B cell (primary cell): Measurements from ENCODE around the gene C8A. TPM values are rescaled to one million over a fixed set of nuclear protein-coding genes. Genes with fewer than 3 reads are reported as not detected.

Experiments
- ATAC-seq: fragments of 200-7000 bp; cut with Tn5 transposase; one replicate; pipeline ENCODE4 v1.10.0; 2021; ENCODE audit warnings: low read depth, mild to moderate bottlenecking, moderate number of reproducible peaks, moderate library complexity
- CTCF ChIA-PET: fragments of 350-600 bp; sonication (Branson Sonifier 250); formaldehyde crosslinking; loops from one replicate; lab custom pipeline; 2021; ENCODE audit warnings: antibody characterized with exemption, inconsistent platforms; lab: Charles Lee
- POLR2A ChIA-PET: fragments of 350-600 bp; sonication (Branson Sonifier 250); formaldehyde crosslinking; loops from one replicate; lab custom pipeline; 2021; ENCODE audit warnings: antibody characterized with exemption; lab: Charles Lee
- DNase-seq: peaks from one replicate; pipeline ENCODE4 v3.0.0; 2013
- H2AFZ ChIP-seq: 2 replicates; pipeline ENCODE4 v1.6.1; 2012; ENCODE audit warnings: mild to moderate bottlenecking, low read depth, low read length; ENCODE audit not compliant: insufficient read depth, poor library complexity, severe bottlenecking
- H3K27ac ChIP-seq, 2 donors: 1 replicate in 1 of 2; 2 replicates in 1 of 2; pipeline ENCODE4 v1.5.1; 2012 to 2013; ENCODE audit warnings: low read length in 2 of 2, mild to moderate bottlenecking in 2 of 2, moderate library complexity in 1 of 2
- H3K27me3 ChIP-seq, 4 experiments: fragments of 200-600 bp in 1 of 4; sonication (generic) in 1 of 4; replicated peaks in 1 of 4; 1 replicate in 2 of 4; 2 replicates in 2 of 4; pipeline versions ENCODE4 v1.6.1 to v1.7.0; 2013 to 2016; ENCODE audit warnings: low read length in 3 of 4, mild to moderate bottlenecking in 2 of 4, mixed read lengths in 1 of 4, moderate library complexity in 1 of 4; ENCODE audit not compliant: insufficient read depth in 4 of 4, control insufficient read depth in 3 of 4; ENCODE audit errors: control extremely low read depth in 1 of 4
- H3K36me3 ChIP-seq, 2 experiments: replicated peaks in 1 of 2; 1 replicate in 1 of 2; 2 replicates in 1 of 2; pipeline versions ENCODE4 v1.6.1 to v1.7.1; 2013; ENCODE audit warnings: low read length in 1 of 2; ENCODE audit not compliant: insufficient read depth in 2 of 2, control insufficient read depth in 1 of 2; ENCODE audit errors: control extremely low read depth in 1 of 2, extremely low read depth in 1 of 2
- H3K4me1 ChIP-seq, 2 donors: fragments of 200-600 bp in 1 of 2; sonication (generic) in 1 of 2; 1 replicate in 1 of 2; 2 replicates in 1 of 2; pipeline versions ENCODE4 v1.5.1 to v1.6.1; 2013 to 2017; ENCODE audit warnings: low read length in 2 of 2; ENCODE audit not compliant: control insufficient read depth in 2 of 2, insufficient read depth in 2 of 2
- H3K4me2 ChIP-seq: replicated peaks from 2 replicates; pipeline ENCODE3; 2012; ENCODE audit warnings: mild to moderate bottlenecking, low read depth, low read length; ENCODE audit not compliant: poor library complexity, severe bottlenecking
- H3K4me3 ChIP-seq, 5 experiments: fragments of 200-600 bp in 1 of 5; sonication (generic) in 1 of 5; 1 replicate in 3 of 5; 2 replicates in 2 of 5; pipeline versions ENCODE4 v1.5.1 to v1.7.0; 2011 to 2016; ENCODE audit warnings: low read length in 4 of 5, mild to moderate bottlenecking in 4 of 5, low read depth in 2 of 5, control low read depth in 1 of 5, moderate library complexity in 1 of 5; ENCODE audit not compliant: insufficient read depth in 1 of 5; ENCODE audit errors: control extremely low read depth in 1 of 5, extremely low read depth in 1 of 5
- H3K79me2 ChIP-seq: fragments of 200-600 bp; sonication (generic); one replicate; pipeline ENCODE4 v1.6.0; 2016; ENCODE audit warnings: low read length; ENCODE audit not compliant: control insufficient read depth, insufficient read depth
- H3K9ac ChIP-seq: fragments of 200-600 bp; sonication (generic); 2 replicates; pipeline ENCODE4 v1.6.1; 2017; ENCODE audit warnings: mild to moderate bottlenecking, low read length, moderate library complexity
- H3K9me3 ChIP-seq, 3 donors: one replicate each; pipeline versions ENCODE4 v1.6.1 to v1.7.1; 2013; ENCODE audit warnings: low read length in 2 of 3; ENCODE audit not compliant: control insufficient read depth in 2 of 3, insufficient read depth in 1 of 3; ENCODE audit errors: control extremely low read depth in 1 of 3
- H4K20me1 ChIP-seq: 2 replicates; pipeline ENCODE4 v1.6.0; 2012; ENCODE audit warnings: mild to moderate bottlenecking, low read length; ENCODE audit not compliant: insufficient read depth, control insufficient read depth, poor library complexity, severe bottlenecking
- H3K27ac Mint-ChIP-seq: one replicate; pipeline ENCODE4 v1.8.0; 2021; ENCODE audit warnings: mixed read lengths
- H3K27me3 Mint-ChIP-seq: one replicate; pipeline ENCODE4 v1.8.0; 2021; ENCODE audit warnings: mixed read lengths
- H3K4me1 Mint-ChIP-seq: one replicate; pipeline ENCODE4 v1.8.0; 2021; ENCODE audit warnings: mixed read lengths
- H3K4me3 Mint-ChIP-seq: one replicate; pipeline ENCODE4 v1.8.0; 2021; ENCODE audit warnings: mixed read lengths
- H3K9me3 Mint-ChIP-seq: one replicate; pipeline ENCODE4 v1.8.0; 2022; ENCODE audit warnings: mixed read lengths; ENCODE audit not compliant: insufficient read depth
- CTCF ChIP-seq: fragments of 200-600 bp; IDR thresholded peaks from one replicate; pipeline ENCODE4 v1.8.0; 2022; ENCODE audit warnings: antibody characterized with exemption, mild to moderate bottlenecking
- EZH2 ChIP-seq: IDR thresholded peaks from 2 replicates; pipeline ENCODE4 v1.6.1; 2012; ENCODE audit warnings: borderline replicate concordance, low read depth, mild to moderate bottlenecking, moderate library complexity, low read length; ENCODE audit not compliant: insufficient read depth, poor library complexity, severe bottlenecking
- WGBS: methylation state at CpG from one replicate; pipeline ENCODE4 v1.1.5; 2013; ENCODE audit warnings: missing lambda C conversion rate; ENCODE audit not compliant: insufficient coverage; 5-methylcytosine and 5-hydroxymethylcytosine counted together
- intact Hi-C: fragments of 100-400 bp; cut with micrococcal nuclease; formaldehyde crosslinking; loops from one replicate; pipeline ENCODE4 v1.10.0; 2022
- polyA plus RNA-seq: library from polyadenylated mRNA; depleted of rRNA; stranded (reverse); fragments of >200 nt; gene quantifications from 2 replicates; pipeline ENCODE4 v1.2.3, GENCODE V29; 2012
- total RNA-seq, 2 donors: library from RNA; stranded (reverse); fragments of 120-200 nt in 1 of 2; gene quantifications; 1 replicate in 1 of 2; 2 replicates in 1 of 2; pipeline versions ENCODE4 v1.2.3 to v1.2.4, GENCODE V29; 2013 to 2022

C8A gene
- total and polyA plus RNA-seq, 2 donors (not counting 1 experiment from before 2014, with no cell fraction given) = not detected

- H3K27ac Mint-ChIP-seq = no peak overlapping the region
- Histone ChIP-seq H3K9ac (no peak overlapping the region), H3K4me3 (no peak overlapping the region), H3K27me3 (peaks cover 0 to 5% (median 3%) of the 10 kb centered on the region in 4 experiments), H2AFZ (no peak overlapping the region), H3K4me2 (no peak overlapping the region), H3K79me2 (no peaks in the 10 kb centered on the region), H3K36me3 (no peaks in the 10 kb centered on the region), H3K4me1 (no peaks in the 10 kb centered on the region), H3K27ac (no peak overlapping the region), H4K20me1 (no peaks in the 10 kb centered on the region), H3K9me3 (peaks cover 0 to 4% (median 0%) of the 10 kb centered on the region in 3 donors)
- CTCF ChIA-PET = no interaction called here
- intact Hi-C loops = loop anchor here (10.0 kb wide), 1 partner anchor 1533 kb away; no protein-coding TSS in a partner anchor
- no peaks in the 10 kb centered on the region for H3K4me1 Mint-ChIP-seq
- DNase-seq (no peak), ATAC-seq (no peak)
- TF ChIP-seq CTCF = no peak
- TF ChIP-seq EZH2 = no peak
- peaks cover 22% of the 10 kb centered on the region for H3K27me3 Mint-ChIP-seq
- no peaks in the 10 kb centered on the region for H3K9me3 Mint-ChIP-seq
- 100% methylated on average over 2 of the region's 6 CpGs for WGBS
- POLR2A ChIA-PET = no interaction called here
- no peak overlapping the region for H3K4me3 Mint-ChIP-seq
Measured at GRCh38 chr1:56817716-56818463, 36.7 kb upstream of the C8A start.

- CTCF ChIA-PET = interaction anchor here (1.0 to 5.8 kb wide), 5 partner anchors 9 to 30 kb away, joined by 3 to 36 read pairs (median 3); no protein-coding TSS in a partner anchor
- Histone ChIP-seq H2AFZ (no peak within 1 kb of the TSS), H3K9me3 (no peaks in the 10 kb centered on the region), H3K9ac (no peak within 1 kb of the TSS), H3K4me1 (no peaks in the 10 kb centered on the region), H4K20me1 (no peaks in the 10 kb centered on the region), H3K79me2 (no peaks in the 10 kb centered on the region), H3K4me3 (no peak within 1 kb of the TSS), H3K27ac (no peak within 1 kb of the TSS), H3K4me2 (no peak within 1 kb of the TSS), H3K27me3 (peaks cover 0 to 5% (median 3%) of the 10 kb centered on the region in 4 experiments), H3K36me3 (no peaks in the 10 kb centered on the region)
- ATAC-seq (no peak), DNase-seq (no peak)
- Mint-ChIP-seq H3K27me3 (peaks cover 28% of the 10 kb centered on the region), H3K4me3 (no peak within 1 kb of the TSS), H3K4me1 (no peaks in the 10 kb centered on the region), H3K27ac (no peak within 1 kb of the TSS), H3K9me3 (no peaks in the 10 kb centered on the region)
- POLR2A ChIA-PET = no interaction called here
- TF ChIP-seq EZH2 (no peak), CTCF (no peak)
- WGBS = 77% methylated on average over 8 of the region's 10 CpGs
- intact Hi-C loops = loop anchor here (10.0 kb wide), 1 partner anchor 1535 kb away; no protein-coding TSS in a partner anchor
Measured at GRCh38 chr1:56819387-56819899, 35.2 kb upstream of the C8A start, which contains the start of gene FYB2. TSS of gene FYB2 (minus strand) at chr1:56819404. CDS start at chr1:56819290, 114 bp downstream.
